ENCODE data around the gene MRPS27.
"Not testable (repeated sequence)": the region's sequence is repeated elsewhere in the genome, so short reads cannot be mapped to it uniquely, and the experiment has no call there.

Gene MRPS27

DNA sequence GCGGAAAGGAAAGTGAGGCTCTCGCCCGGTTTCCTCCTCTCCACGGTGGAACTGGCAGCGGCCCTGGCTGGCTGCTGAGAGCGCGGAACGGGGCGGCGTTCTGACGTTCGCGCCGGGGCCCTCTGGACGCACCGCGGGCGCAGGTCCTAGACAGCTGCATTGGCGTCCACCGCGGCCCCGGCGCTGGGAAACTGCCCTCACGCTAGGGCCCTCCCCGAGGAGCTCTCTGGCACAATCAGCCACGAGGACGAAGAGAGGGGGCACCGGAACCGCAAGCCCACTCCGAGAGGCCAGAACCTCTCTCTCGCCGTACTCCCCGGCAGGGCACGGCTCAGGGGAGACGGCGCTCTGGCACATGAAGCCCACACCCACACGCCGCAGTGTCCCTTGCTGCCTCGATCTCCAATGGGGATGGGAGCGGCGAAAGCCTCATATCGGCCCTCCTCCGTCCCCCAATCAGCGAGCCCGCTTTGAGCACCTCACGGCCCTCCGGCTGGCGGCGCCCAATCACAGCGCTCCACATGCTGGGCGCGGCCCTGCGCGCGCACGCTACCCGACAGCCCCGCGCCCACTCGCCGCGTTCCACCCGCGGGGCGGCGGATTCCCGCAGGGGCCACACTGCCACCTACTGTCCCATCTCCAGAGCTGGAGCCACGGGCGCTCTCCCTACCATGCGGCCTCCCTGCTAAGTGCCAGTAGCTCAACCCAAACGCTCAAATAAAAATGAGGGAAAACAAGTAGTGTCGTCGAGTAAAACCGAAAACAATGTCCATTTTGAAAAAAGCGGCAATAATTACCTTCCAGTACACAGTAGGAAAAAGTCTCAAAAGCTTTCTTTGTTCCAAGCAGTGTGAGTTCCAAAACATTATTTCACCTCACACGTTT lies 11.8 kb downstream of the MRPS27 start:
- Mint-ChIP-seq H3K27ac (peak overlapping the region; percentile 95), H3K9me3 (no peaks in the 10 kb centered on the region), H3K27me3 (ENCODE audit: low read depth) (no peaks in the 10 kb centered on the region), H3K4me3 (peak overlapping the region; percentile 78), H3K36me3 (ENCODE audit: low read depth) (peaks cover 38% of the 10 kb centered on the region), H3K4me1 (ENCODE audit: low read depth) (peaks cover 27% of the 10 kb centered on the region)
- peak; percentile 98 for DNase-seq (ENCODE audit: low spot score)

GRCh38 chr5:72307573-72307967 lies 12.5 kb downstream of the MRPS27 start:
- no peak for DNase-seq (ENCODE audit: low spot score)
- Mint-ChIP-seq H3K4me1 (ENCODE audit: low read depth) (peaks cover 26% of the 10 kb centered on the region), H3K27ac (peak overlapping the region; percentile 95), H3K27me3 (ENCODE audit: low read depth) (no peaks in the 10 kb centered on the region), H3K4me3 (peak overlapping the region; percentile 78), H3K9me3 (no peaks in the 10 kb centered on the region), H3K36me3 (ENCODE audit: low read depth) (peaks cover 39% of the 10 kb centered on the region)

DNA sequence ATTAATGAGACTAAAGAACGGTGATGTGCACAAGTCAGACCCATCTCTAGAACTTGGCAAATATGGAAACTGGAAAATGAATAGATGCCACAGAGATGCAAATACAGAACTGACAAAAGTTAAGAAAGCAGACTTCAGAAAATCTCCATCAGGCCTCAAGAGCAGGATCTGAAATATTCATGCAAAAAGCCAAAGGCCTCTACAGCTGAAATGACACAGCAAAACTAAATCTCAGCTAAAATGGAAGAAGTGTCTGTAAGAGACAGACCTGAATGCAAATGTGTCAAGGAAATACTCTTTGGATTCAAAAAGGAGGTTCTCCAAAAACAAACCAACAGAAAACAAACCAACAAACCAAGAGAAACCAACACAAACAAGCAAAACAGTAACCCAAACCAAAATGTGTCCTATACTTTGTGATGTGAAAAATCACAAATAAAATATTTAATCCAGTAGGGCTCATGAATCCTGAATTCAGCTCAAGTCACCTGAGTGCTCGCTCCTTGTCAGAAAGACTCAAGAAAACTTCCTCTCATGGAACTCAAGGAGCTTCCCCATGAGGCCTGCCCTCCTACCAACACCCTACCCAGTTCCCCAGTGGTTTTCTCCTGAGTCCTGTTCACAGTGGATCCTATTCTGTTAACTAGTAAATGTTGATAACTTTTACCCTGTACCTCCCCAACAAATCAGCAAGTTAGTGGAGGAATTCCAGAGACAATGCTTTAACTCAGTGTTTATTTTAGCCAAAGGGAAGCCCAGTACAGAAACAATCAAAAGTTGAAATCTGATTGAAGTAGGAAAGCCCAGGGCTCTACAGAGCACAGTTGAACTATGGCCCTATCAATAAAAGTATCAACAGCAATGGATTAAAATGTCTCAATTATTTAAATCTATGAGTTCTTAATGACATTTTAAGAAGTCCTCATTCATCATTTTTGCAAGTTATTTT lies 14.6 kb downstream of the MRPS27 start:
- H3K9me3 Mint-ChIP-seq: no peaks in the 10 kb centered on the region
- H3K36me3 Mint-ChIP-seq (ENCODE audit: low read depth): peaks cover 32% of the 10 kb centered on the region
- no peak overlapping the region for H3K27ac Mint-ChIP-seq
- no peaks in the 10 kb centered on the region for H3K27me3 Mint-ChIP-seq (ENCODE audit: low read depth)
- peaks cover 29% of the 10 kb centered on the region for H3K4me1 Mint-ChIP-seq (ENCODE audit: low read depth)
- no peak overlapping the region for H3K4me3 Mint-ChIP-seq
- no peak for DNase-seq (ENCODE audit: low spot score)

GRCh38 chr5:72302171-72302570 lies 17.9 kb downstream of the MRPS27 start:
- peaks cover 27% of the 10 kb centered on the region for H3K4me1 Mint-ChIP-seq (ENCODE audit: low read depth)

DNA sequence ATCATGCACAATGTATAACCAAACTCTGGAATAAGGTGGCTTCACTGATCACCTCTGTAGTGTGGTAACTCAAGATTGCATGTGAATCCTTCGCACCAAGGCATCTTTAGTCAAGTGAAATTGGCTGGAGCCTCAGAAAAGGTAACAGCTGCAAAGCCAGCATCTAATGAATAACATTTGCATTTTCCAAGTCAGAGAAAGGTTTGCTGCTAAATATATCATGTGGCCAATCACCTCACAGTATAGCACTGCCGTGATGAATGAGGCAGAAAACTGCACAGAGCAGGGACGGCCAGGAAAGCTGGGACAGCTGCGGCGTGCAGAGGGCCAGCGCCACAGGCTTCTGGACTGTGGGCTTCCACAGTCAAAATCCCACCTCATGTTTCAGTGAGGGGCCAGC lies 18.5 kb downstream of the MRPS27 start:
- Mint-ChIP-seq H3K4me3 (no peak overlapping the region), H3K4me1 (ENCODE audit: low read depth) (peaks cover 27% of the 10 kb centered on the region), H3K9me3 (no peaks in the 10 kb centered on the region), H3K36me3 (ENCODE audit: low read depth) (peaks cover 38% of the 10 kb centered on the region), H3K27me3 (ENCODE audit: low read depth) (no peaks in the 10 kb centered on the region), H3K27ac (no peak overlapping the region)
- no peak for DNase-seq (ENCODE audit: low spot score)

More at GRCh38 chr5:72302171-72302570, 17.9 kb downstream of the MRPS27 start:
- Mint-ChIP-seq H3K9me3 (no peaks in the 10 kb centered on the region), H3K27ac (no peak overlapping the region), H3K4me3 (no peak overlapping the region), H3K27me3 (ENCODE audit: low read depth) (no peaks in the 10 kb centered on the region), H3K36me3 (ENCODE audit: low read depth) (peaks cover 36% of the 10 kb centered on the region)
- no peak for DNase-seq (ENCODE audit: low spot score)

- DNase-seq (ENCODE audit: low spot score): no peak
- Mint-ChIP-seq H3K27me3 (ENCODE audit: low read depth) (no peaks in the 10 kb centered on the region), H3K4me1 (ENCODE audit: low read depth) (peaks cover 27% of the 10 kb centered on the region), H3K4me3 (no peak overlapping the region), H3K36me3 (ENCODE audit: low read depth) (peaks cover 39% of the 10 kb centered on the region), H3K9me3 (no peaks in the 10 kb centered on the region), H3K27ac (no peak overlapping the region)
These were observed 19.3 kb downstream of the MRPS27 start for GRCh38 chr5:72300590-72301339.

GRCh38 chr5:72298711-72299110 lies 21.3 kb downstream of the MRPS27 start:
- H3K27me3 Mint-ChIP-seq (ENCODE audit: low read depth): no peaks in the 10 kb centered on the region
- peaks cover 39% of the 10 kb centered on the region for H3K36me3 Mint-ChIP-seq (ENCODE audit: low read depth)
- no peaks in the 10 kb centered on the region for H3K9me3 Mint-ChIP-seq
- H3K27ac Mint-ChIP-seq: no peak overlapping the region
- H3K4me1 Mint-ChIP-seq (ENCODE audit: low read depth): peaks cover 18% of the 10 kb centered on the region
- H3K4me3 Mint-ChIP-seq: no peak overlapping the region
- DNase-seq (ENCODE audit: low spot score): no peak

- H3K4me3 Mint-ChIP-seq; H3K9me3 Mint-ChIP-seq; DNase-seq (ENCODE audit: low spot score); H3K27me3 Mint-ChIP-seq (ENCODE audit: low read depth); H3K27ac Mint-ChIP-seq: not testable (repeated sequence)
- Mint-ChIP-seq H3K4me1 (ENCODE audit: low read depth) (peaks cover 16% of the 10 kb centered on the region), H3K36me3 (ENCODE audit: low read depth) (peaks cover 36% of the 10 kb centered on the region)
These were observed 21.9 kb downstream of the MRPS27 start for GRCh38 chr5:72298136-72298535.

- Mint-ChIP-seq H3K4me3 (no peak overlapping the region), H3K9me3 (no peaks in the 10 kb centered on the region), H3K27me3 (ENCODE audit: low read depth) (no peaks in the 10 kb centered on the region), H3K27ac (no peak overlapping the region), H3K4me1 (ENCODE audit: low read depth) (peaks cover 15% of the 10 kb centered on the region), H3K36me3 (ENCODE audit: low read depth) (peaks cover 31% of the 10 kb centered on the region)
- no peak for DNase-seq (ENCODE audit: low spot score)
These were observed 23.8 kb downstream of the MRPS27 start for GRCh38 chr5:72296256-72296655.

DNA sequence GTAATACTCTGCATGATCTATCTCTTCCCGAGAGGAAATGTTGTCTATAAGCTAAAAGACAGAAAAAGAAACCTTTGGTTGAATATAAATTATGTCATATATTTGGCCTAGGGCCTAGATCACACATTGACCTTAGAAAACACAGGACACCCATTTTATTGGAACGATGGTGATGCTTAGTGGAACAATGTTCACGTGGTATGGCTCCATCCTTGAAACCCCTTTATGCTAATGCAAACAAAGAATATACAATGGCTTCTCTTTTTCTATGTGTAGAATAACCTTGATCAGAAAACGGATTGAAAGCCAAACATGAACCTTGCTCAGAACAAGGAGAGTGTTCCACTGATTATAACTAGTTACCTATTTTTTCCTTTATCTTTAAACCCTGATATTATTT lies 24.5 kb downstream of the MRPS27 start:
- Mint-ChIP-seq H3K4me1 (ENCODE audit: low read depth) (peaks cover 12% of the 10 kb centered on the region), H3K9me3 (no peaks in the 10 kb centered on the region), H3K36me3 (ENCODE audit: low read depth) (peaks cover 31% of the 10 kb centered on the region), H3K27ac (no peak overlapping the region), H3K4me3 (no peak overlapping the region), H3K27me3 (ENCODE audit: low read depth) (no peaks in the 10 kb centered on the region)
- no peak for DNase-seq (ENCODE audit: low spot score)

- peaks cover 22% of the 10 kb centered on the region for H3K36me3 Mint-ChIP-seq (ENCODE audit: low read depth)
- no peak for DNase-seq (ENCODE audit: low spot score)
- H3K4me3 Mint-ChIP-seq: no peak overlapping the region
- H3K9me3 Mint-ChIP-seq: no peaks in the 10 kb centered on the region
- no peaks in the 10 kb centered on the region for H3K27me3 Mint-ChIP-seq (ENCODE audit: low read depth)
- H3K4me1 Mint-ChIP-seq (ENCODE audit: low read depth): peaks cover 5% of the 10 kb centered on the region
- no peak overlapping the region for H3K27ac Mint-ChIP-seq
These were observed 25.6 kb downstream of the MRPS27 start for GRCh38 chr5:72294473-72294872.

DNA sequence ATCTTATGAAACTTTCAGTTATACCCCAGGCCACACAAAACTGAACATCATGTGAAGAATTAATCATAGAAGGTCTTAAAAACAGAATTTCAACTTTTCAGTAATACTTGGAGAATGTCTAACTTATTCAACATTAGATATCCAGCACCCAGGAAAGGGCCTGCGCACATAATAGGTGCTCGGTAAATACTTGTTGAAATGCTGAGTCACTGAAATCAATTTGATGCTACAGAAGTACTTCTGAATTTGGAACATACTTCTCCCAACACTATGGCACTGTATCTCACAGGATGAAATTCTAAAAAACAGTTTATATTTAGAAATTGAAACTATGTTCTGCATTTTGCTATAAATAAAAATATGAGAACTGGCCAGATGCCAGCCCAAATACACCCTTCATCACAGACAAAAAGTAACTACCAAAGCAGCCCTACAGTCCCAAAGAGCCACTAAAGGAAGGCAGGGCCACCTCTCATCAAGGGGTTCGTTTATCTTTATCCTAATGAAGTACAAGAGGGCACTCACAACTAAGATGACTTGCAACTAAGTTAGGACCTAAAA lies 26.5 kb downstream of the MRPS27 start:
- Mint-ChIP-seq H3K4me1 (ENCODE audit: low read depth) (peaks cover 5% of the 10 kb centered on the region), H3K9me3 (no peaks in the 10 kb centered on the region), H3K4me3 (no peak overlapping the region), H3K36me3 (ENCODE audit: low read depth) (peaks cover 21% of the 10 kb centered on the region), H3K27ac (no peak overlapping the region), H3K27me3 (ENCODE audit: low read depth) (no peaks in the 10 kb centered on the region)
- no peak for DNase-seq (ENCODE audit: low spot score)

DNA sequence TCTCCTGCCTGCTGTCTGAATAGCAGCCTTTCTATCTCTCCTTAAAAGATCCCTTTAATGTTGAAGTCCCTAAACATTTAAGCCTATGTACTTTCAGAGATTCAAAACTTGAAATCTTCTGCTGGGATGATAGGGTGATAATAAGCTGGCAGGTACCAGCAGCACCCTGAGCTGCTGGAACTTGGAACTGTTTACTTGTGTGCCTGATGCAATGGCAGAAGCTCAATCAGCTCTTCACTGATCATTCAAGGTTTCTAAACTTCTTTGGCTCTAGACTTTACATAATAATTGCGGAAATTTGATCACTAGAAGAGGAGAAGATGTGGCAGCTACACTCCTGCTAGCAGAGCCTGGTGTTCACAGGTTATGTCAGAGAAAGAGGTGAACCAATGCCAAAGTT lies 27.6 kb downstream of the MRPS27 start:
- Mint-ChIP-seq H3K4me1 (ENCODE audit: low read depth) (peaks cover under 1% of the 10 kb centered on the region), H3K36me3 (ENCODE audit: low read depth) (peaks cover 19% of the 10 kb centered on the region), H3K4me3 (no peak overlapping the region), H3K27ac (no peak overlapping the region), H3K27me3 (ENCODE audit: low read depth) (no peaks in the 10 kb centered on the region), H3K9me3 (no peaks in the 10 kb centered on the region)
- no peak for DNase-seq (ENCODE audit: low spot score)
